H1 (cell line): ENCODE results near the gene GRK5. TPM values are rescaled to one million over a fixed set of nuclear protein-coding genes. Genes with fewer than 3 reads are reported as not detected.

Experiments used
- CTCF ChIA-PET: fragments of 300-600 bp; sonication (Branson Sonifier 250); formaldehyde crosslinking; loops from one replicate; lab custom pipeline; 2021; ENCODE audit not compliant: partially characterized antibody; lab: Charles Lee
- POLR2A ChIA-PET: fragments of 300-600 bp; sonication (Branson Sonifier 250); formaldehyde crosslinking; loops from one replicate; lab custom pipeline; 2021; ENCODE audit warnings: inconsistent platforms; ENCODE audit not compliant: partially characterized antibody; lab: Charles Lee
- DNase-seq, 2 experiments: peaks; one replicate each; pipeline versions ENCODE4 v3.0.0 to v3.0.0-alpha.2; 2010 to 2022; ENCODE audit warnings: low spot score in 2 of 2, low read depth in 1 of 2, mixed read lengths in 1 of 2
- FAIRE-seq: peaks from 2 replicates; lab custom pipeline; 2011; peaks lifted over from hg19 to GRCh38; lab: Jason Lieb, UNC
- H2AFZ ChIP-seq: 2 replicates; pipeline ENCODE4 v1.8.1; 2012; ENCODE audit warnings: low read length, inconsistent platforms
- H2AK5ac ChIP-seq: 2 replicates; pipeline ENCODE4 v1.6.1; 2013; ENCODE audit warnings: low read depth, low read length
- H2BK120ac ChIP-seq: replicated peaks from 2 replicates; pipeline ENCODE3; 2013; ENCODE audit warnings: low read depth, low read length, inconsistent platforms
- H2BK12ac ChIP-seq: 2 replicates; pipeline ENCODE4 v1.6.1; 2013; ENCODE audit warnings: low read depth, low read length
- H2BK15ac ChIP-seq: 2 replicates; pipeline ENCODE4 v1.6.1; 2013; ENCODE audit warnings: low read length
- H2BK20ac ChIP-seq: 2 replicates; pipeline ENCODE4 v1.6.1; 2013; ENCODE audit warnings: low read length
- H2BK5ac ChIP-seq: 2 replicates; pipeline ENCODE4 v1.6.1; 2013; ENCODE audit warnings: low read depth, low read length
- H3K14ac ChIP-seq: 2 replicates; pipeline ENCODE4 v1.6.1; 2013; ENCODE audit warnings: inconsistent platforms; ENCODE audit not compliant: insufficient read length
- H3K18ac ChIP-seq: 2 replicates; pipeline ENCODE4 v1.6.1; 2013; ENCODE audit warnings: low read length; ENCODE audit errors: extremely low read depth
- H3K23ac ChIP-seq: 2 replicates; pipeline ENCODE4 v1.6.1; 2013; ENCODE audit warnings: inconsistent platforms; ENCODE audit not compliant: insufficient read length
- H3K23me2 ChIP-seq: 2 replicates; pipeline ENCODE4 v1.6.1; 2013; ENCODE audit warnings: low read depth, low read length
- H3K27ac ChIP-seq: 2 replicates; pipeline ENCODE4 v1.6.1; 2011; ENCODE audit warnings: low read depth, low read length, inconsistent platforms
- H3K27me3 ChIP-seq, 4 experiments: replicated peaks in 1 of 4; 1 replicate in 1 of 4; 2 replicates in 3 of 4; pipeline versions ENCODE4 v1.6.1 to v1.8.1; 2011 to 2013; ENCODE audit warnings: low read length in 3 of 4, mild to moderate bottlenecking in 3 of 4, inconsistent platforms in 2 of 4, mixed read lengths in 2 of 4, moderate library complexity in 1 of 4; ENCODE audit not compliant: control insufficient read depth in 3 of 4, insufficient read depth in 3 of 4; ENCODE audit errors: extremely low read depth in 1 of 4
- H3K36me3 ChIP-seq, 4 experiments: 2 replicates each; pipeline versions ENCODE4 v1.6.1 to v1.8.1; 2011 to 2013; ENCODE audit warnings: mild to moderate bottlenecking in 4 of 4, low read length in 3 of 4, moderate library complexity in 2 of 4, control low read depth in 1 of 4, inconsistent platforms in 1 of 4; ENCODE audit not compliant: insufficient read depth in 4 of 4, control insufficient read depth in 2 of 4
- H3K4ac ChIP-seq: replicated peaks from 2 replicates; pipeline ENCODE3; 2013; ENCODE audit warnings: low read length, low read depth, mixed read lengths, inconsistent platforms; ENCODE audit not compliant: insufficient read length
- H3K4me1 ChIP-seq, 4 experiments: replicated peaks in 1 of 4; 1 replicate in 1 of 4; 2 replicates in 3 of 4; pipeline versions ENCODE4 v1.6.1 to v1.8.1; 2011 to 2013; ENCODE audit warnings: low read length in 3 of 4, inconsistent platforms in 2 of 4, mixed read lengths in 1 of 4; ENCODE audit not compliant: insufficient read depth in 4 of 4, control insufficient read depth in 3 of 4
- H3K4me2 ChIP-seq, 2 experiments: 2 replicates each; pipeline versions ENCODE4 v1.6.1 to v1.8.1; 2011 to 2013; ENCODE audit warnings: low read depth in 2 of 2, low read length in 2 of 2, control low read depth in 1 of 2, inconsistent platforms in 1 of 2, mild to moderate bottlenecking in 1 of 2; ENCODE audit not compliant: insufficient read depth in 1 of 2
- H3K4me3 ChIP-seq, 4 experiments: fragments of 200-600, 300-600 bp in 1 of 4; sonication (generic), shearing (Covaris generic), sonication (Bioruptor Twin) in 1 of 4; 2 replicates each; pipeline versions ENCODE4 v1.5.1 to v1.8.1; 2011 to 2016; ENCODE audit warnings: low read length in 4 of 4, low read depth in 3 of 4, control low read depth in 2 of 4, inconsistent platforms in 2 of 4, mild to moderate bottlenecking in 2 of 4, mixed read lengths in 1 of 4, moderate library complexity in 1 of 4; ENCODE audit not compliant: insufficient read depth in 2 of 4; ENCODE audit errors: extremely low read depth in 1 of 4
- H3K56ac ChIP-seq: replicated peaks from 2 replicates; pipeline ENCODE3; 2013; ENCODE audit warnings: low read depth, mild to moderate bottlenecking, mixed read lengths, low read length, inconsistent platforms; ENCODE audit not compliant: insufficient read length
- H3K79me1 ChIP-seq: 2 replicates; pipeline ENCODE4 v1.6.1; 2013; ENCODE audit warnings: low read depth, low read length, control low read depth
- H3K79me2 ChIP-seq, 2 experiments: 2 replicates each; pipeline versions ENCODE4 v1.6.1 to v1.8.1; 2012 to 2013; ENCODE audit warnings: low read length in 2 of 2, mild to moderate bottlenecking in 2 of 2, inconsistent platforms in 1 of 2; ENCODE audit not compliant: insufficient read depth in 2 of 2, control insufficient read depth in 1 of 2
- H3K9ac ChIP-seq, 4 experiments: replicated peaks in 1 of 4; 1 replicate in 1 of 4; 2 replicates in 3 of 4; pipeline versions ENCODE4 v1.6.1 to v1.8.1; 2011 to 2013; ENCODE audit warnings: low read depth in 3 of 4, low read length in 3 of 4, control low read depth in 2 of 4, mild to moderate bottlenecking in 2 of 4, moderate library complexity in 2 of 4, inconsistent platforms in 1 of 4; ENCODE audit errors: extremely low read depth in 1 of 4
- H3K9me3 ChIP-seq, 2 experiments: 2 replicates each; pipeline versions ENCODE4 v1.6.1 to v1.8.1; 2012 to 2013; ENCODE audit warnings: mild to moderate bottlenecking in 2 of 2, moderate library complexity in 2 of 2, control low read depth in 1 of 2, inconsistent platforms in 1 of 2, low read depth in 1 of 2, low read length in 1 of 2, mixed read lengths in 1 of 2; ENCODE audit not compliant: insufficient read depth in 2 of 2
- H4K20me1 ChIP-seq, 2 experiments: replicated peaks in 1 of 2; 2 replicates each; pipeline versions ENCODE3 to v1.8.1; 2011 to 2013; ENCODE audit warnings: inconsistent platforms in 2 of 2, low read length in 2 of 2, mild to moderate bottlenecking in 1 of 2; ENCODE audit not compliant: insufficient read depth in 2 of 2, control insufficient read depth in 1 of 2
- H4K5ac ChIP-seq: 2 replicates; pipeline ENCODE4 v1.6.1; 2013; ENCODE audit warnings: low read length, low read depth, mixed read lengths, inconsistent platforms; ENCODE audit not compliant: insufficient read length
- H4K8ac ChIP-seq: 2 replicates; pipeline ENCODE4 v1.8.0; 2013; ENCODE audit warnings: mild to moderate bottlenecking, moderate library complexity, low read length, inconsistent platforms; ENCODE audit not compliant: insufficient read depth; ENCODE audit errors: extremely low read depth
- H4K91ac ChIP-seq: replicated peaks from 2 replicates; pipeline ENCODE3; 2013; ENCODE audit warnings: low read length, mixed read lengths, inconsistent platforms; ENCODE audit not compliant: insufficient read length
- GTF2F1 ChIP-seq: IDR thresholded peaks from 2 replicates; pipeline ENCODE4 v1.6.1; 2012; ENCODE audit warnings: low read depth, low read length, improper control_type of control experiment, borderline replicate concordance
- JUN ChIP-seq: IDR thresholded peaks from 2 replicates; pipeline ENCODE4 v1.6.1; 2011; ENCODE audit warnings: low read depth, mild to moderate bottlenecking, improper control_type of control experiment, low read length
- POU5F1 ChIP-seq: IDR thresholded peaks from 2 replicates; pipeline ENCODE4 v1.6.1; 2011; ENCODE audit warnings: low read depth, mild to moderate bottlenecking, low read length, moderate library complexity
- TAF1 ChIP-seq: IDR thresholded peaks from 2 replicates; pipeline ENCODE4 v1.6.1; 2011; ENCODE audit warnings: mild to moderate bottlenecking, low read depth, low read length
- WGBS, 2 experiments: shearing (Covaris generic) in 1 of 2; methylation state at CpG; one replicate each; pipeline versions ENCODE4 v1.1.6 to v1.1.7; 2013 to 2015; ENCODE audit warnings: low lambda C conversion rate in 2 of 2, mixed read lengths in 2 of 2, inconsistent platforms in 1 of 2, low coverage in 1 of 2, missing lambda C conversion rate in 1 of 2; ENCODE audit not compliant: insufficient replicate concordance in 2 of 2, insufficient coverage in 1 of 2, insufficient read length in 1 of 2; ENCODE audit errors: extremely low coverage in 1 of 2, missing lambda C conversion rate in 1 of 2; 5-methylcytosine and 5-hydroxymethylcytosine counted together
- polyA plus RNA-seq, 7 experiments: library from polyadenylated mRNA; depleted of rRNA in 3 of 7; stranded (reverse) in 5 of 7; unstranded in 2 of 7; fragments of >200 nt in 5 of 7; fragments of 200-250 nt in 2 of 7; gene quantifications; 1 replicate in 5 of 7; 2 replicates in 1 of 7; 4 replicates in 1 of 7; pipeline versions ENCODE4 v1.2.1 to v1.2.3, GENCODE V29; 2011 to 2013; ENCODE audit warnings: missing spikeins in 2 of 7, mixed read lengths in 2 of 7
- total RNA-seq: library from RNA; stranded (reverse); fragmentation: NEBNext Ultra II Directional; extraction: Animal tissue kit (Norgen Biotek cat#: 25700); gene quantifications from 2 replicates; pipeline ENCODE4 v1.2.1, GENCODE V29; 2021

GRK5 gene
- total and polyA plus RNA-seq, 2 of the 8 experiments (the other 6 are each of a cell fraction or from before 2014, with no cell fraction given), result 0.54 to 2.5 TPM

DNA sequence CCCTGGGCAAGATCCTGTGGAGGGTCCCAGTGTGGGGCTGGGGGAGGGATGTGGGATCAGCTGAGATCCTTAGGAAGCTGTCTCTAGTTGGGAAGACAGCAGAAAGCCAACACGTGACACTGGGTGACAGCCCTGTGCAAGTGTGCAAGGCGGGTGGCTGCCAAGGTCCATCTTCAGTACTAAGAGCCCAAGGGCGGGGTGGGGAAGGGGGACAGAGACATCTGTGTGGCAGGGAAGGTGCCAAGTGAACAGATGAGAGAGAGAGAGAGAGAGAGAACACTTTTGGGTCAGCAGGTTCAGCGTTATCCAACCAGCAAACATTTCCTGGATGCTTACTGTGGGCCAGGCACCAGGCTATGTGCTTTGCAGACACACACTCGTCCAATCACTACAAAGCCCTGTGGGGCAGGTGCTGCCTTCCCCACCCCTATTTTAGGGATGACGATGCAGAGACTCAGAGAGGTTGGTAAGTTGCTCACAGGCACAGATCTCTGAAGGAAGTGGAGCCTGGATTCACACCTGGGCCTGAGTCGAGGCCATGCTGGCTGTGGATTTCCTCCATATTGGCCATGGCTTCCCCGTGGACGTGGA, 135.7 kb downstream of the GRK5 start:
- H3K27ac ChIP-seq, result no peak overlapping the region

More for the DNA sequence above, 135.7 kb downstream of the GRK5 start:
- Histone ChIP-seq H3K4ac (no peak overlapping the region), H2AFZ (no peak overlapping the region), H2BK20ac (no peak overlapping the region), H4K5ac (no peak overlapping the region), H2BK120ac (no peak overlapping the region), H3K4me2 (no peak overlapping the region), H3K36me3 (no peaks in the 10 kb centered on the region), H3K14ac (no peak overlapping the region), H2BK5ac (no peak overlapping the region), H3K79me1 (no peaks in the 10 kb centered on the region), H2BK12ac (no peak overlapping the region), H3K27me3 (no peaks in the 10 kb centered on the region), H4K20me1 (peaks cover 0 to 3% of the 10 kb centered on the region in 2 experiments), H3K23ac (no peak overlapping the region), H3K23me2 (no peaks in the 10 kb centered on the region), H3K4me3 (no peak overlapping the region), H3K18ac (no peak overlapping the region; the same call in 1 of the 2 replicates), H3K4me1 (no peaks in the 10 kb centered on the region), H3K79me2 (no peaks in the 10 kb centered on the region), H2BK15ac (no peak overlapping the region), H3K56ac (no peak overlapping the region), H4K8ac (no peak overlapping the region), H2AK5ac (no peak overlapping the region), H3K9me3 (no peaks in the 10 kb centered on the region), H3K9ac (no peak overlapping the region), H4K91ac (no peak overlapping the region)
- no peak for TF ChIP-seq JUN
- TF ChIP-seq POU5F1, result no peak
- TF ChIP-seq TAF1, result no peak
- TF ChIP-seq GTF2F1, result no peak
- CTCF ChIA-PET, result interaction anchor here (1.0 to 2.0 kb wide), 2 partner anchors 12 to 144 kb away, joined by 3 to 8 read pairs; no protein-coding TSS in a partner anchor
- no peak for FAIRE-seq
- POLR2A ChIA-PET, result no interaction called here
- no peak for DNase-seq
- WGBS, 2 experiments, result 91% methylated on average over 9 of the region's 9 CpGs; no CpG with 5 or more reads in 1 of the 2 experiments
